ENCODE data around the gene ZNF277.

Gene ZNF277

DNA sequence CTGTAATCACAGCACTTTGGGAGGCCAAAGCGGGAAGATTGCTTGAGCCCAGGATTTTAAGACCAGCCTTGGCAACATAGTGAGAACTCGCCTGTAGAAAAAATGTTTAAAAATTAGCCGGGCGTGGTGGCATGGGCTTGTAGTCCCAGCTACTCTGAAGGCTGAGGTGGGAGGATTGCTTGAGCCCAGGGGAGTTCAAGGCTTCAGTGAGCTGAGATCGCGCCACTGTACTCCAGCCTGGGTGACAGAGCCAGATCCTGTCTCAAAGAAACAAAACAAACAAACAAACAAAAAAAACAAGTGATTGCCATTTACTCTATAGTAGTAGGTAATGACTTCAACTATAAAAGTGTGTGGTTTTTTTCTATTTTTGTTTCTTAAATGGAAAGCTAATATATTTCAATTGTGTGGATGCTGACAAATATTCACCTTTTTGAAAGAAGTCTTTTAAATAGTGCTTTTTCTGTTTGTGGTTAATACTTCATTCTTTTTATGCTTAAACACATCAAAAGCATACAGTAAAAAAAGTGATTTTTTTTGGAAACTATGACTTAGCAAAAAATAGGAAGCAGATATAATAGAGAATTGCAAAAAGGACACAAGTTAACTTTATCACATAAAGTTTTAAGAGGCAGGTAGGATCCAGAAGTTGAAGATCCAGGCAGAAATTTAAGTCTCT is 48.4 kb downstream of the ZNF277 start:
- no peak for DNase-seq (ENCODE audit: low read depth)

DNA sequence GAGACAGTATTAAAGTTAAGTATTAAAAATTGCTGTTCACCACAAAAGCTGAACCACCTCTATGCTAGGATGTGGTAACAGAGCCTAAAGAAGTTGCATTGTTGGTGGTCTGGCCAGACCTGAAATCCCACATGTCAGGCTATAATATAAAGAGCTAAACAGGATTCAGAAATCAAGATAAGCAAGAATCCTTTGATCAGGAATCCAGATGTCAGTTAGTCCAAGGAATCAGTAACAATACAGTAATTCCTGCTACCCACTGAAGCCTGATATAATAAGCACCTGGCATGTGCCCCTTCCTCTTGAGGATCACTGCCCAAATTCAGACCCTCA is 48.9 kb downstream of the ZNF277 start:
- no peak for DNase-seq (ENCODE audit: low read depth)

DNA sequence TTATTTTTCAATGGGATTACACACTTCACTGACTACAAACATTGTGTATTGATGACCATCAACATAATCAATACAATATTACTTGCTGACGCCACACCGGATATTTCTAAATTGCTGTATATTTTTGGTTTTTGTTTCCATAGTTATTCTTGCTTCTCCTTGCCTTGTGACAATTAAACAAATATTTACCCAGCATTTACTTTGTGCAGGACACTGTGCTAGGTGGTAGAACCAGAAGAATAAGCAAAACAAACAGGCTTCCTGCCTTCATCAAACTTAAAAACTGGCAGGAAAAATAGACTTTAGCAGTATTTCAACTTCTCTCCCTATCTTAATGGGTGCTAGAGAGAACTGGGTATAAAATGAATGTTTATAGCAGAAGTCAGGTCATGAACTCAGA is 50.6 kb downstream of the ZNF277 start:
- DNase-seq (ENCODE audit: low read depth): no peak

- no peak for DNase-seq (ENCODE audit: low read depth)
These were observed 54.4 kb downstream of the ZNF277 start for GRCh38 chr7:112260911-112261310.

DNA sequence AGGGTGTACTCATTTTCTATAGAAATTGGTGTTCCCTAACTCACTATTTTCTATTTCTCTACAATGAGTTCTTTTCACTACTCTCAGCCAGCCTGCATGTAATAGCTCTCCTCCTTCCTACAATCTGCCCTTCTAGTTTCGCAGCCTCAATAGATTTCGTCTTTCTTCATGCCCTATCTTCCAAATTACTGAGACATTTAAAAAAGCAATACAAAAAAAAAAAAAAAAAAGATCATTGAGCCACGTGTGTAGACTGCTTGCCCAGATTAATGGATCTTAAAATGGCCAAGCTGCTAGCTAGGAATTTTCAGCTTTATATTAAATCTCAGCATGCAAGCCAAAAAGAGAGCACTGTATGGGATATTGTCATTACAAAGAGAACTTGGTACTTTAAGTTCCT is 55.5 kb downstream of the ZNF277 start:
- DNase-seq (ENCODE audit: low read depth): no peak

- no peak for DNase-seq (ENCODE audit: low read depth)
These were observed 56.5 kb downstream of the ZNF277 start for GRCh38 chr7:112262855-112263487.

GRCh38 chr7:112263519-112263918 is 57.0 kb downstream of the ZNF277 start:
- DNase-seq (ENCODE audit: low read depth): no peak

- no peak for DNase-seq (ENCODE audit: low read depth)
These were observed 59.6 kb downstream of the ZNF277 start for GRCh38 chr7:112266141-112266540.

DNA sequence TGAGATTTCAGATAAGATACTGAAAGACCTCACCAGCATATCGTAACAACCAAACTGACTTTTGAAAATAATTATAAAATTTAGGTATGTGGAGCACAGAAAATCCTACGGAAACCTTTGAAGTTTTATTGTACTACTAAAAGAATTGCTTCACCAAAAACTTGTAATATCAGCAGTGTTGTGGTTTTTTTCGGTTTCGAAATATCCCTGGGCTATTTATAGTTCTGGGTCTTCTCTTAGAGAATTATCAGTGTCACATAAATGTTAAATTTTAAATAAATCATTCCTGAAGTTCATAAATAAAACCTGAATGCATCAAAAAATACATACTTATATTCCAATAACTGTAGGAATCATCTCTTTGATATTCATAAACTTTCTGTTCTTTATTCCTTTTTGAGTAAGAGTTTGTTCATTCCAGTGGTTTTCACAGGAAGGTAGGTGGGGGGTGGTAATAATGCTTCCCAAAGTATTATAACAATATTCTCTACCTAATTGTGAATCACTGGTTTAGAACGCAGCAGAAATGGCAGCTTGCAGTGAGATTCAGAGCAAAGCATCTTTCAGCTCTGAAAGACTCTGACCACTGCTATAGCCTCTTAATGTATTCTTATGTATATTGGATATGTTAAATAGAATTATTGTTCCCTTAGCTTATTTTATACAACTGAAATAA is 60.2 kb downstream of the ZNF277 start:
- no peak for DNase-seq (ENCODE audit: low read depth)

GRCh38 chr7:112267944-112268691 is 61.6 kb downstream of the ZNF277 start:
- DNase-seq (ENCODE audit: low read depth): no peak

DNA sequence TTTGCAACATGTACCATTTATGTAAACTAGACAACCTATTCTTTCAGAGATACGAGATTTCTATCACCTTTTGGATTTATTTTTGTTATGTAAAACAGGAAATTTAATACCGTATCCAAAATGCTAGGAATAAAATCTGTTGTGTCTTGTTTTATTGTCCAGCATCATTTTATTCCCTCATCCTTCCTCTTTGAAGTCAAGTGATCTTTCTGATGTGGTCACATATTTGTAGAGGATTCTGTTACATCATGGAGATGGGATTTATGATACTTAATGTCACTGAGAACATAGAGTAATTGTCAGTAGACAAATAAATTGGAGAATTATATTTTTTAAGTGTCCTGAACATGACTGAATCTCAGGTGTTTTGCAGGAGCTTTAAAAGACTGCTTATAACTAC is 64.7 kb downstream of the ZNF277 start:
- no peak for DNase-seq (ENCODE audit: low read depth)

GRCh38 chr7:112272921-112273561 is 66.5 kb downstream of the ZNF277 start:
- no peak for DNase-seq (ENCODE audit: low read depth)

- no peak for DNase-seq (ENCODE audit: low read depth)
These were observed 72.5 kb downstream of the ZNF277 start for GRCh38 chr7:112279042-112279441.

- no peak for DNase-seq (ENCODE audit: low read depth)
These were observed 73.8 kb downstream of the ZNF277 start for GRCh38 chr7:112280267-112280666.

DNA sequence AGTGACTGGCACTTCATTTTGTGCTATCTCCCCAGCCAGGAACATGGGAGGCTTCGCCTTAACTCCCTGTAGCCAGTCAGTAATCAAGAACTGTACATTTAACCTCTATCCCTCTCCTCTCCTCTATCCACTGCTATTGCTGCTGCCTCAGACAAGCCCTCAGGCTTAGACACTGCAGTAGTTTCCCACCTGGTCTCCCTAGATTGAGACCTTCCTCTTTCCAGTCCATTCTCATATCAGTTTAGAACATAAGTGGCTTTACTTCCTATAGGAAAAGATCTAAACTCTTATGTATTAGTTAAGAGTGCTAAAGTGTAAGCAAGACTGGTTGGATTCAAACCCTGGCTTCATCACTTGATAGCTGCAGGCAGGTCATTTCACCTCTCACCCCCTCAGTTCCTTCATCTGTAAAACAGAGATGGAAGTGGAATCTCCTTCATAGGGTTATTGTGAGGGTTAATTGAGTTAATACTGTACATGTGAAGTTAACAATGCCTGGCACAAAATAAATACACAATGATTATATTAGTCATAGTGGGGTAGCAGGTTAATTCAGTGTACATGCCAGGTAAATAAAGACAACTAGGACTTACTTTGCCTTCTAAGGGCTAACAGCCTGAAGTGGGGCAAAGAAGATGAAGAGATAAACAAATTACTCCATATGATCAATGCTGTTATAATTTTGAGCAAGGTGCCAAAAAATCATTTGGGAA is 76.1 kb downstream of the ZNF277 start:
- no peak for DNase-seq (ENCODE audit: low read depth)

GRCh38 chr7:112283382-112283910 is 77.0 kb downstream of the ZNF277 start:
- DNase-seq (ENCODE audit: low read depth): no peak

- DNase-seq (ENCODE audit: low read depth): no peak
These were observed 80.0 kb downstream of the ZNF277 start for GRCh38 chr7:112286250-112287086.

- no peak for DNase-seq (ENCODE audit: low read depth)
These were observed 81.8 kb downstream of the ZNF277 start for GRCh38 chr7:112288301-112288700.

DNA sequence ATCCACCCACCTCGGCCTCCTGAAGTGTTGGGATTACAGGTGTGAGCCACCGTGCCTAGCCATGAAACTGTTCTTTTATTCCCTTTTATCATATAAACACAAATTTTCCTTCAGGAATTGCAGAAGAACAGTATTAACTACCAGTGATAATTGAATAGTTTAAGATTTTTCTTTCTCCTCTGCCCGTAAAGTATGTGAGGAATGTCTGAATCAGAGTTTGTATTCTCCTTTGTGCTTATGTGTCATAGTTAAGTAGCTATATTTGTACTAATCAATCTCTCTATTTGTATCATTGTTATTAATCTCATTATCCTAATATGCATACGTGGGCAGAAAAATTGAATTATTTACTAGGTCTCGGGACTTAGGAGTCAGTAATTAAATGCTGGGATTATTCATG is 83.6 kb downstream of the ZNF277 start:
- DNase-seq (ENCODE audit: low read depth): no peak

- DNase-seq (ENCODE audit: low read depth): no peak
These were observed 85.7 kb downstream of the ZNF277 start for GRCh38 chr7:112292162-112292561.

All from T follicular helper cell (primary cell).